ENCODE results near the gene UGT1A6.
"Not testable (repeated sequence)": the region's sequence is repeated elsewhere in the genome, so short reads cannot be mapped to it uniquely, and the experiment has no call there.

Gene UGT1A6

GRCh38 chr2:233728723-233729301 is 36.1 kb downstream of the UGT1A6 start, which contains the start of gene UGT1A3:
Gene UGT1A3 (plus strand): TSS chr2:233729042. CDS start chr2:233729127, 85 bp downstream.
- DNase-seq (ENCODE audit: low read depth): no peak

GRCh38 chr2:233736868-233737653 is 44.4 kb downstream of the UGT1A6 start:
- DNase-seq (ENCODE audit: low read depth): not testable (repeated sequence)

- DNase-seq (ENCODE audit: low read depth): no peak
These were observed 48.2 kb downstream of the UGT1A6 start for GRCh38 chr2:233740870-233741269.

GRCh38 chr2:233743464-233744259 is 51.0 kb downstream of the UGT1A6 start:
- DNase-seq (ENCODE audit: low read depth): no peak

- no peak for DNase-seq (ENCODE audit: low read depth)
These were observed 52.5 kb downstream of the UGT1A6 start for GRCh38 chr2:233745073-233745755.

- DNase-seq (ENCODE audit: low read depth): not testable (repeated sequence)
These were observed 53.1 kb downstream of the UGT1A6 start for GRCh38 chr2:233745838-233746237.

- no peak for DNase-seq (ENCODE audit: low read depth)
These were observed 54.0 kb downstream of the UGT1A6 start for GRCh38 chr2:233746475-233747282.

GRCh38 chr2:233747283-233747544 is 54.5 kb downstream of the UGT1A6 start:
- DNase-seq (ENCODE audit: low read depth): no peak

GRCh38 chr2:233750689-233751088 is 58.0 kb downstream of the UGT1A6 start:
- DNase-seq (ENCODE audit: low read depth): not testable (repeated sequence)

- DNase-seq (ENCODE audit: low read depth): not testable (repeated sequence)
These were observed 58.7 kb downstream of the UGT1A6 start for GRCh38 chr2:233751212-233752009.

GRCh38 chr2:233754872-233755611 is 62.4 kb downstream of the UGT1A6 start:
- no peak for DNase-seq (ENCODE audit: low read depth)

- no peak for DNase-seq (ENCODE audit: low read depth)
These were observed 63.9 kb downstream of the UGT1A6 start for GRCh38 chr2:233756429-233757081.

- DNase-seq (ENCODE audit: low read depth): no peak
These were observed 65.5 kb downstream of the UGT1A6 start for GRCh38 chr2:233758141-233758540.

- DNase-seq (ENCODE audit: low read depth): no peak
These were observed 66.2 kb downstream of the UGT1A6 start for GRCh38 chr2:233758849-233759248.

GRCh38 chr2:233760043-233760442 is 67.4 kb downstream of the UGT1A6 start, which contains the start of gene UGT1A1:
Gene UGT1A1 (plus strand): TSS chr2:233760270. CDS start chr2:233760288, 18 bp downstream.
- no peak for DNase-seq (ENCODE audit: low read depth)

GRCh38 chr2:233761040-233761769 is 68.5 kb downstream of the UGT1A6 start:
- DNase-seq (ENCODE audit: low read depth): no peak

- no peak for DNase-seq (ENCODE audit: low read depth)
These were observed 71.6 kb downstream of the UGT1A6 start for GRCh38 chr2:233764264-233764663.

- DNase-seq (ENCODE audit: low read depth): no peak
These were observed 72.1 kb downstream of the UGT1A6 start for GRCh38 chr2:233764761-233765160.

- DNase-seq (ENCODE audit: low read depth): no peak
These were observed 73.7 kb downstream of the UGT1A6 start for GRCh38 chr2:233766416-233766815.

All from activated T-cell treated with anti-CD3 and anti-CD28 coated beads for 1 hour (primary cell).